NCI-H524 (cell line): ENCODE results near the gene L3MBTL2.

ENCODE experiments used
- DNase-seq, 2 experiments: peaks; one replicate each; lab custom pipeline; 2025; lab: John Stamatoyannopoulos, UW

Gene L3MBTL2

DNA sequence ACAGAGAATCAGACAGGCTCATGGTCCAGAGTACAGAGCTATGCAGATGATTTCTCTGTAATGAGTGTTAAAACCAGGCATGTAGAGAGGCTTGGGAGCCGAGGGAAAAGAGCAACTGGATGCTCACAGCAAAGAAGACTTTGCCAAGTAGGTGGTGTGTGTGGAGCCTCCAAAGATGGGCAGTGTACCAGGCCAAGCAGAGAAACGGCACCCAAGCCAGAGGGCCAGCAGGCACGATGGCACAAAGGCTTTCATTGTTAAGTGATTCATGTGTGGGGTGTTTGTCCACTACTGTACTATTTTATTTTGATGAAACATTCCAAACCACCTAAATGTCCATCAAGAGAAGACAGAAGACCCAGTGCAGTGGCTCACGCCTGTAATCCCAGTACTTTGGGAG is 69.7 kb downstream of the L3MBTL2 start:
- no peak for DNase-seq

DNA sequence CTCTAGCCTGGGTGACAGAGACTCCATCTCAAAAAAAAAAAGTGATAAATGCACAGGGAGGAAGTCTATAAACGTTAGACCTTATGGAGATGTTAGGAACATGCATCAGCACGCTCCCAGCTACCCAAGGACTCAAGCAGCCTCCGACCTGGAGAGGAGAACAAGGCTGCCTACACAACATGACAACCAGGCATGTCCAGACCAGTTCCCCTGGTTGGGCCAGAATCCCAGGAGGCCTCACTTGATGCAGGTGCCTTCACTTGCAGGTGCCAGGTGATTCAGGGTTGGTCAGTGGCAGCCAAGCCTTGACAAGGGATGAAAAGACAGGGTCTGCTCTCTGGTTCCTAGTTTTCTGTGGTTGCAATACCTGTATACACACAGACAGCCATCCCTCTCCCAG is 75.0 kb downstream of the L3MBTL2 start:
- DNase-seq: no peak

DNA sequence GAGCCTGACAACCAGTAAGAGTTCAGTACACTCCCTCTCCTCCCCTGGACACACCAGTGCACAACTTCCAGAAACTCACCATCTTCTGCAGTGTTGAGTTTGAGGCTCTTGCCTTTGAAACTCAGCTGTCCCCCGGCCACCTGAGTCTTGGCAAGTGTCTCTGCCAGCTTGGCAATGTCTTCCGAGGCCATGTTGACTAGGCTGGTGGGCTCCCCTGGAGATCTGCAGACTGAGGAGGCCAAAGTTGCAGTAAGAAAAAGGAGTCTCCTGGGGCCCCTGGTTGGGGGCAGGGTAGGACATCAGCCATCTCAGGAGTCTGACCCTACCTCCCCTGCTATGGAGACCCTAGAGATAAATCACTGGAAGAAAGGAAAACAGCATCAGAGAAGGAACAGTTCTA is 75.7 kb downstream of the L3MBTL2 start:
- no peak for DNase-seq
